ENCODE measurements around the gene ADAMTS8.

- TF ChIP-seq YY1 (IDR thresholded peaks at IDR 0.05; ENCODE audit: extremely low read depth, insufficient replicate concordance, low read depth, low read length): no peak
- no peak for TF ChIP-seq MAX (IDR thresholded peaks at IDR 0.05)
- no peak for TF ChIP-seq CTCF (IDR thresholded peaks at IDR 0.05 in 2 of 3, conservative IDR thresholded peaks at IDR 0.05 in 1 of 3; ENCODE audit: borderline replicate concordance in 1 of 3, insufficient read depth in 1 of 3, low read depth in 2 of 3, low read length in 2 of 3)
- TF ChIP-seq EZH2phosphoT487 (IDR thresholded peaks at IDR 0.05; ENCODE audit: borderline replicate concordance): no peak
- no peak for TF ChIP-seq JUND (IDR thresholded peaks at IDR 0.05)
- no peak for TF ChIP-seq ZNF274 (IDR thresholded peaks at IDR 0.05; ENCODE audit: low read depth, low read length)
Measured at GRCh38 chr11:130379276-130379675, 49.1 kb downstream of the ADAMTS8 start.

All from HCT116 (cell line).